Ovary (tissue), 9 donors: Measurements from ENCODE around the gene CTSG. TPM values are rescaled to one million over a fixed set of nuclear protein-coding genes. Genes with fewer than 3 reads are reported as not detected.
"Not testable (repeated sequence)": the region's sequence is repeated elsewhere in the genome, so short reads cannot be mapped to it uniquely, and the experiment has no call there.

Source experiments
- DNase-seq, 5 donors: peaks; one replicate each; pipeline ENCODE4 v3.0.0-alpha.2; 2019 to 2020
- H3K27ac ChIP-seq, 2 donors: fragments of 200-600 bp; one replicate each; pipeline versions ENCODE4 v1.5.1 to v1.8.0; 2019 to 2022
- H3K27me3 ChIP-seq: fragments of 200-600 bp; one replicate; pipeline ENCODE4 v1.8.0; 2022
- H3K36me3 ChIP-seq: fragments of 200-600 bp; sonication (generic); one replicate; pipeline ENCODE4 v1.5.1; 2019
- H3K4me1 ChIP-seq: one replicate; pipeline ENCODE4 v1.8.1; 2013; ENCODE audit warnings: mild to moderate bottlenecking, moderate library complexity; ENCODE audit not compliant: insufficient read depth
- H3K4me3 ChIP-seq: fragments of 200-600 bp; sonication (generic); one replicate; pipeline ENCODE4 v1.5.1; 2017
- H3K9me3 ChIP-seq, 2 donors: fragments of 200-600 bp in 1 of 2; sonication (generic) in 1 of 2; one replicate each; pipeline versions ENCODE4 v1.5.1 to v1.8.1; 2013 to 2019; ENCODE audit warnings: mild to moderate bottlenecking in 1 of 2, moderate library complexity in 1 of 2
- CTCF ChIP-seq, 3 donors: fragments of 450-650 bp in 2 of 3; fragments of 200-600 bp in 1 of 3; IDR thresholded peaks; one replicate each; pipeline versions ENCODE4 v1.5.1 to v1.8.0; 2016 to 2022; ENCODE audit warnings: antibody characterized with exemption in 3 of 3, mild to moderate bottlenecking in 1 of 3
- EP300 ChIP-seq: sonication (generic); formaldehyde crosslinking; IDR thresholded peaks from one replicate; pipeline ENCODE4 v1.6.1; 2017; ENCODE audit warnings: antibody characterized with exemption
- POLR2A ChIP-seq: fragments of 450-650 bp; IDR thresholded peaks from one replicate; pipeline ENCODE4 v1.6.1; 2017; ENCODE audit warnings: antibody characterized with exemption, mild to moderate bottlenecking, moderate library complexity
- WGBS, 3 donors: extraction: QIAGEN DNeasy Blood & Tissue Kit in 1 of 3; methylation state at CpG; one replicate each; pipeline versions ENCODE4 v1.1.5 to v1.1.7; 2013 to 2017; 5-methylcytosine and 5-hydroxymethylcytosine counted together
- intact Hi-C, 4 donors: fragments of 100-400 bp; cut with DNase I; formaldehyde crosslinking; loops; one replicate each; pipeline versions ENCODE4 v1.11.0 to v1.15.1; 2022 to 2023
- polyA plus RNA-seq, 2 donors: library from polyadenylated mRNA; stranded (reverse); fragments of 200-250 nt in 1 of 2; fragments of 350-450 nt in 1 of 2; fragmentation: Illumina TruSeq in 1 of 2; extraction: RNeasy Lipid Tissue Mini Kit (QIAGEN cat#74804) in 1 of 2; gene quantifications; one replicate each; pipeline ENCODE4 v1.2.3, GENCODE V29; 2013 to 2014
- total RNA-seq, 7 donors: library from RNA; depleted of rRNA in 2 of 7; stranded (reverse); fragments of >200 nt in 2 of 7; fragmentation: NEBNext Ultra II Directional in 3 of 7; extraction: Animal tissue kit (Norgen Biotek cat#: 25700) in 3 of 7; gene quantifications; one replicate each; pipeline versions ENCODE4 v1.1.0 to v1.2.4, GENCODE V29; 2016 to 2023
- donor health status: DM: no; HTN: no; CAD: no; lungs with moderate emphysema.
- donor health status: DM: no; HTN: no; CAD: no.
- donor health status: Bipolar disorder and iron deficiency.
- donor health status: DM: yes; HTN: yes; CAD: no.
- donor health status: DM: no; HTN: no; CAD: no.
- donor health status: DM: yes; HTN: yes; CAD: no.

CTSG gene
- total and polyA plus RNA-seq, 9 donors: 0.34 to 7.5 (median 1.3) TPM; not detected in 3

- Histone ChIP-seq H3K9me3 (no peaks in the 10 kb centered on the region), H3K36me3 (no peaks in the 10 kb centered on the region), H3K27me3 (no peaks in the 10 kb centered on the region), H3K27ac (no peak overlapping the region), H3K4me3 (no peak overlapping the region), H3K4me1 (no peaks in the 10 kb centered on the region)
- WGBS, 3 donors: 53 to 72% (median 60%) methylated on average over 2 of the region's 2 CpGs
- TF ChIP-seq EP300 (no peak), POLR2A (no peak), CTCF (IDR thresholded peaks at IDR 0.05) (no peak)
- intact Hi-C loops: no loop called here
- no peak for DNase-seq
These were observed 10.3 kb downstream of the CTSG start for GRCh38 chr14:24565766-24566165.

GRCh38 chr14:24563505-24563904 is 12.5 kb downstream of the CTSG start:
- Histone ChIP-seq H3K9me3 (no peaks in the 10 kb centered on the region), H3K27ac (no peak overlapping the region), H3K4me3 (no peak overlapping the region), H3K36me3 (no peaks in the 10 kb centered on the region), H3K4me1 (no peaks in the 10 kb centered on the region), H3K27me3 (no peaks in the 10 kb centered on the region)
- no peak for TF ChIP-seq POLR2A
- TF ChIP-seq CTCF (IDR thresholded peaks at IDR 0.05): no peak
- no peak for TF ChIP-seq EP300
- DNase-seq: no peak
- intact Hi-C loops: no loop called here
- WGBS, 3 donors: 57 to 60% (median 58%) methylated on average over 3 of the region's 3 CpGs

GRCh38 chr14:24556756-24557155 is 19.3 kb downstream of the CTSG start:
- TF ChIP-seq POLR2A (no peak), EP300 (no peak), CTCF (IDR thresholded peaks at IDR 0.05) (no peak)
- no peak for DNase-seq
- Histone ChIP-seq H3K27ac (no peak overlapping the region), H3K36me3 (no peaks in the 10 kb centered on the region), H3K4me3 (no peak overlapping the region), H3K4me1 (no peaks in the 10 kb centered on the region), H3K9me3 (no peaks in the 10 kb centered on the region), H3K27me3 (no peaks in the 10 kb centered on the region)
- WGBS, 3 donors: 55 to 63% (median 58%) methylated on average over 4 of the region's 4 CpGs
- intact Hi-C loops: no loop called here

- H3K9me3 ChIP-seq, H3K4me1 ChIP-seq, H3K27me3 ChIP-seq, H3K36me3 ChIP-seq, H3K27ac ChIP-seq, H3K4me3 ChIP-seq, DNase-seq, intact Hi-C loops: not testable (repeated sequence)
- WGBS, 3 donors: 34 to 39% (median 37%) methylated on average over 1 of the region's 1 CpG
These were observed 27.0 kb downstream of the CTSG start for GRCh38 chr14:24549064-24549463.

GRCh38 chr14:24542346-24542936 is 33.6 kb downstream of the CTSG start:
- no peaks in the 10 kb centered on the region for H3K27me3 ChIP-seq
- whole genome bisulfite sequencing, 3 donors: 73 to 83% (median 77%) methylated on average over 2 of the region's 2 CpGs
- no peak overlapping the region for H3K4me3 ChIP-seq
- no peaks in the 10 kb centered on the region for H3K9me3 ChIP-seq
- intact Hi-C loops: no loop called here
- no peak for DNase-seq
- no peaks in the 10 kb centered on the region for H3K36me3 ChIP-seq
- TF ChIP-seq POLR2A (no peak), EP300 (no peak), CTCF (IDR thresholded peaks at IDR 0.05) (no peak)
- H3K4me1 ChIP-seq: no peaks in the 10 kb centered on the region
- no peak overlapping the region for H3K27ac ChIP-seq
